H1 (cell line): ENCODE results near the gene SLC28A1. TPM values are rescaled to one million over a fixed set of nuclear protein-coding genes. Genes with fewer than 3 reads are reported as not detected.

ENCODE experiments used
- RBBP5 ChIP-seq: IDR thresholded peaks from 2 replicates; pipeline ENCODE4 v1.7.1; 2012; ENCODE audit warnings: low read depth, mild to moderate bottlenecking, inconsistent platforms, low read length, moderate library complexity, borderline replicate concordance
- polyA plus RNA-seq, 7 experiments: library from polyadenylated mRNA; depleted of rRNA in 3 of 7; stranded (reverse) in 5 of 7; unstranded in 2 of 7; fragments of >200 nt in 5 of 7; fragments of 200-250 nt in 2 of 7; gene quantifications; 1 replicate in 5 of 7; 2 replicates in 1 of 7; 4 replicates in 1 of 7; pipeline versions ENCODE4 v1.2.1 to v1.2.3, GENCODE V29; 2011 to 2013; ENCODE audit warnings: missing spikeins in 2 of 7, mixed read lengths in 2 of 7
- total RNA-seq: library from RNA; stranded (reverse); fragmentation: NEBNext Ultra II Directional; extraction: Animal tissue kit (Norgen Biotek cat#: 25700); gene quantifications from 2 replicates; pipeline ENCODE4 v1.2.1, GENCODE V29; 2021

Gene SLC28A1
- total and polyA plus RNA-seq, 2 of the 8 experiments (the other 6 are each of a cell fraction or from before 2014, with no cell fraction given): 0.09 TPM; not detected in 1

- no peak for TF ChIP-seq RBBP5
These were observed 66.2 kb downstream of the SLC28A1 start (continued) for GRCh38 chr15:84950570-84951111.
